ENCODE data around the gene PTPRG. TPM values are rescaled to one million over a fixed set of nuclear protein-coding genes. Genes with fewer than 3 reads are reported as not detected.
A peak's percentile ranks its signal among the peaks of the same experiment; 100 is the strongest.

Gene PTPRG
- total RNA-seq, 1 experiment from 2014 or later, result 69.3 TPM

DNA sequence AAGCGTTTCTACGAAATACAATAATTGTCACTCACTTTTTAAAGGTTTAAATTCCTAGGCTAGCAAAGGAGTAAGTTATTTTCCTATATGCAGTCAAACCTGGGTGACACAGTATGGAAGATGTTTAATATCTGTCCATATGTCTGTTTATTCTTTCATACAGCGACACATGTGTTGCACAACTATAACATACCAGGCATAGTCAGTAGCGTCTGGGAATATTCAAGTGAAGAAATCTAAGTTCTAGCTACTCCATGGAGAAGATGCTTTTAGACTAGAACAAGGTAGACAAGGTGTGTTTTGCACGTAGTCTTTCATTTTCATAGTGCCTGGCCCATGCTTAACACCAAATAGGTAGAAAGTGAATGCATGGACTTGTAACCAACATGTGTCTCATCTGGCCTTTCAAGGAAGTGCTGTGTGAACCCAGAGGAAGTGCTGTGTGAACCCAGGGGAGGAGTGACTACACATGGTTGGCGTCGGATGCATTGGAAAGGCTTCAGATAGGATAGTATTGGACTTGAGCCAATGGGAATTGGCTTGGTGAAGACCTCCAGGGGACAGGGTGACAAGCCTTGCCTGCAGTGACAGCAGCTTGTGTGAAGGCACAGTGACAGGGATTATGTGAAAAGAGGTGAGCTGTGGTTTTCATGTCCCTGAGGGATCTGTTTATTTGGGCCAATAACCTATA lies 267.0 kb downstream of the PTPRG start:
- peaks cover 36% of the 10 kb centered on the region; the same call in 1 of the 2 replicates for H3K79me2 ChIP-seq (ENCODE audit: insufficient read depth, low read length)
- H3K4me3 Mint-ChIP-seq, result no peak overlapping the region

More for the DNA sequence above, 267.0 kb downstream of the PTPRG start:
- H3K9me3 Mint-ChIP-seq, result no peaks in the 10 kb centered on the region
- Histone ChIP-seq H3K4me1 (ENCODE audit: insufficient read depth, low read length) (peaks cover 16% of the 10 kb centered on the region; the same call in 1 of the 2 replicates), H2AK5ac (ENCODE audit: insufficient read length, low read length) (no peak overlapping the region), H4K91ac (ENCODE audit: insufficient read length, low read depth, low read length) (no peak overlapping the region), H3K23ac (ENCODE audit: insufficient read length, low read depth, low read length) (no peak overlapping the region), H2AFZ (ENCODE audit: low read length) (no peak overlapping the region), H3K27ac (ENCODE audit: insufficient read length, low read depth, low read length) (no peak overlapping the region), H4K5ac (ENCODE audit: insufficient read length, low read depth, low read length) (no peak overlapping the region), H3K4ac (ENCODE audit: low read depth, low read length) (no peak overlapping the region), H2BK15ac (ENCODE audit: low read depth, low read length) (no peak overlapping the region), H2BK12ac (ENCODE audit: insufficient read length, low read depth, low read length) (no peak overlapping the region), H3K9ac (ENCODE audit: extremely low read depth, insufficient read length, low read length) (no peak overlapping the region), H3T11ph (ENCODE audit: low read length) (no peak overlapping the region), H4K8ac (replicated peaks; ENCODE audit: insufficient read length, low read depth, low read length) (no peak overlapping the region), H3K23me2 (ENCODE audit: insufficient read length, low read depth, low read length, poor library complexity, severe bottlenecking) (no peaks in the 10 kb centered on the region), H2BK120ac (ENCODE audit: low read depth, low read length, poor library complexity, severe bottlenecking) (no peak overlapping the region), H3K14ac (ENCODE audit: insufficient read depth, low read length) (no peak overlapping the region), H3K18ac (ENCODE audit: insufficient read length, low read depth, low read length) (no peak overlapping the region), H3K56ac (ENCODE audit: insufficient read length, low read depth, low read length) (no peak overlapping the region), H3K27me3 (ENCODE audit: insufficient read depth, low read length) (no peaks in the 10 kb centered on the region), H3K4me2 (ENCODE audit: insufficient read depth, insufficient read length, low read length) (no peak overlapping the region), H4K20me1 (ENCODE audit: control insufficient read depth, insufficient read depth, insufficient read length) (no peaks in the 10 kb centered on the region), H3K9me3 (ENCODE audit: control insufficient read depth, low read depth, low read length) (no peaks in the 10 kb centered on the region), H3K79me1 (ENCODE audit: insufficient read depth, low read depth, low read length, poor library complexity, severe bottlenecking) (peaks cover 3% of the 10 kb centered on the region), H2BK5ac (ENCODE audit: insufficient read length, low read length) (no peak overlapping the region), H2BK20ac (ENCODE audit: low read depth, low read length, poor library complexity, severe bottlenecking) (no peak overlapping the region)
- H3K27me3 Mint-ChIP-seq (ENCODE audit: low read depth), result no peaks in the 10 kb centered on the region
- no CpG with 5 or more reads among the region's 7 CpGs for WGBS (ENCODE audit: extremely low coverage, insufficient read length, low lambda C conversion rate)
- H3K4me1 Mint-ChIP-seq, result peaks cover 35 to 48% of the 10 kb centered on the region in 2 experiments
- TF ChIP-seq CTCF (conservative IDR thresholded peaks at IDR 0.05), result no peak
- peak overlapping the region; percentile 9 to 76 (median 12); a peak in 6 of 7 replicates for H3K27ac Mint-ChIP-seq
- no peak for DNase-seq
- peaks cover 0 to 2% (median 0%) of the 10 kb centered on the region in 3 experiments; a peak in 1 of 7 replicates for H3K36me3 Mint-ChIP-seq (ENCODE audit: insufficient read depth in 1 of 3, low read depth in 3 of 3)
